ENCODE data around the gene TNRC6C. TPM values are rescaled to one million over a fixed set of nuclear protein-coding genes. Genes with fewer than 3 reads are reported as not detected.

The TNRC6C gene
- total and polyA plus RNA-seq, 9 of the 15 experiments (the other 6 are each of a cell fraction or from before 2014, with no cell fraction given): 0.20 to 4.9 (median 2.3) TPM

- TF ChIP-seq, protein P1, sequence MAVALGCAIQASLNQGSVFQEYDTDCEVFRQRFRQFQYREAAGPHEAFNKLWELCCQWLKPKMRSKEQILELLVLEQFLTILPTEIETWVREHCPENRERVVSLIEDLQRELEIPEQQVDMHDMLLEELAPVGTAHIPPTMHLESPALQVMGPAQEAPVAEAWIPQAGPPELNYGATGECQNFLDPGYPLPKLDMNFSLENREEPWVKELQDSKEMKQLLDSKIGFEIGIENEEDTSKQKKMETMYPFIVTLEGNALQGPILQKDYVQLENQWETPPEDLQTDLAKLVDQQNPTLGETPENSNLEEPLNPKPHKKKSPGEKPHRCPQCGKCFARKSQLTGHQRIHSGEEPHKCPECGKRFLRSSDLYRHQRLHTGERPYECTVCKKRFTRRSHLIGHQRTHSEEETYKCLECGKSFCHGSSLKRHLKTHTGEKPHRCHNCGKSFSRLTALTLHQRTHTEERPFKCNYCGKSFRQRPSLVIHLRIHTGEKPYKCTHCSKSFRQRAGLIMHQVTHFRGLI (CRISPR knock-in tag; IDR thresholded peaks at IDR 0.05): no peak
- TF ChIP-seq MCM5 (IDR thresholded peaks at IDR 0.05; ENCODE audit: low read depth): no peak
- no peak for TF ChIP-seq SLC30A9 (CRISPR knock-in tag; IDR thresholded peaks at IDR 0.05)
- no peak for TF ChIP-seq ZNF23 (CRISPR knock-in tag; IDR thresholded peaks at IDR 0.05)
- TF ChIP-seq USF2 (CRISPR knock-in tag; IDR thresholded peaks at IDR 0.05): peak; percentile 73
- TF ChIP-seq, protein P2, sequence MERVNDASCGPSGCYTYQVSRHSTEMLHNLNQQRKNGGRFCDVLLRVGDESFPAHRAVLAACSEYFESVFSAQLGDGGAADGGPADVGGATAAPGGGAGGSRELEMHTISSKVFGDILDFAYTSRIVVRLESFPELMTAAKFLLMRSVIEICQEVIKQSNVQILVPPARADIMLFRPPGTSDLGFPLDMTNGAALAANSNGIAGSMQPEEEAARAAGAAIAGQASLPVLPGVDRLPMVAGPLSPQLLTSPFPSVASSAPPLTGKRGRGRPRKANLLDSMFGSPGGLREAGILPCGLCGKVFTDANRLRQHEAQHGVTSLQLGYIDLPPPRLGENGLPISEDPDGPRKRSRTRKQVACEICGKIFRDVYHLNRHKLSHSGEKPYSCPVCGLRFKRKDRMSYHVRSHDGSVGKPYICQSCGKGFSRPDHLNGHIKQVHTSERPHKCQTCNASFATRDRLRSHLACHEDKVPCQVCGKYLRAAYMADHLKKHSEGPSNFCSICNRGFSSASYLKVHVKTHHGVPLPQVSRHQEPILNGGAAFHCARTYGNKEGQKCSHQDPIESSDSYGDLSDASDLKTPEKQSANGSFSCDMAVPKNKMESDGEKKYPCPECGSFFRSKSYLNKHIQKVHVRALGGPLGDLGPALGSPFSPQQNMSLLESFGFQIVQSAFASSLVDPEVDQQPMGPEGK (CRISPR knock-in tag; IDR thresholded peaks at IDR 0.05; ENCODE audit: borderline replicate concordance): peak; percentile 39; the same call in 1 of the 2 replicates
- no peak for TF ChIP-seq SRSF7 (optimal IDR thresholded peaks at IDR 0.05; ENCODE audit: low read depth, low read length)
- peak; percentile 91 for TF ChIP-seq SMARCA4 (IDR thresholded peaks at IDR 0.05)
- no peak for TF ChIP-seq STAG1 (CRISPR knock-in tag; IDR thresholded peaks at IDR 0.05; ENCODE audit: borderline replicate concordance)
- TF ChIP-seq ZNF232 (CRISPR knock-in tag; IDR thresholded peaks at IDR 0.05): no peak
- TF ChIP-seq, protein P3, sequence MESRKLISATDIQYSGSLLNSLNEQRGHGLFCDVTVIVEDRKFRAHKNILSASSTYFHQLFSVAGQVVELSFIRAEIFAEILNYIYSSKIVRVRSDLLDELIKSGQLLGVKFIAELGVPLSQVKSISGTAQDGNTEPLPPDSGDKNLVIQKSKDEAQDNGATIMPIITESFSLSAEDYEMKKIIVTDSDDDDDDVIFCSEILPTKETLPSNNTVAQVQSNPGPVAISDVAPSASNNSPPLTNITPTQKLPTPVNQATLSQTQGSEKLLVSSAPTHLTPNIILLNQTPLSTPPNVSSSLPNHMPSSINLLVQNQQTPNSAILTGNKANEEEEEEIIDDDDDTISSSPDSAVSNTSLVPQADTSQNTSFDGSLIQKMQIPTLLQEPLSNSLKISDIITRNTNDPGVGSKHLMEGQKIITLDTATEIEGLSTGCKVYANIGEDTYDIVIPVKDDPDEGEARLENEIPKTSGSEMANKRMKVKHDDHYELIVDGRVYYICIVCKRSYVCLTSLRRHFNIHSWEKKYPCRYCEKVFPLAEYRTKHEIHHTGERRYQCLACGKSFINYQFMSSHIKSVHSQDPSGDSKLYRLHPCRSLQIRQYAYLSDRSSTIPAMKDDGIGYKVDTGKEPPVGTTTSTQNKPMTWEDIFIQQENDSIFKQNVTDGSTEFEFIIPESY (CRISPR knock-in tag; IDR thresholded peaks at IDR 0.05): no peak
- no peak for TF ChIP-seq TARDBP (IDR thresholded peaks at IDR 0.05)
- TF ChIP-seq, protein P4, sequence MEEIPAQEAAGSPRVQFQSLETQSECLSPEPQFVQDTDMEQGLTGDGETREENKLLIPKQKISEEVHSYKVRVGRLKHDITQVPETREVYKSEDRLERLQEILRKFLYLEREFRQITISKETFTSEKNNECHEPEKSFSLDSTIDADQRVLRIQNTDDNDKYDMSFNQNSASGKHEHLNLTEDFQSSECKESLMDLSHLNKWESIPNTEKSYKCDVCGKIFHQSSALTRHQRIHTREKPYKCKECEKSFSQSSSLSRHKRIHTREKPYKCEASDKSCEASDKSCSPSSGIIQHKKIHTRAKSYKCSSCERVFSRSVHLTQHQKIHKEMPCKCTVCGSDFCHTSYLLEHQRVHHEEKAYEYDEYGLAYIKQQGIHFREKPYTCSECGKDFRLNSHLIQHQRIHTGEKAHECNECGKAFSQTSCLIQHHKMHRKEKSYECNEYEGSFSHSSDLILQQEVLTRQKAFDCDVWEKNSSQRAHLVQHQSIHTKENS (CRISPR knock-in tag; IDR thresholded peaks at IDR 0.05): no peak
- TF ChIP-seq NCOA6 (IDR thresholded peaks at IDR 0.05): no peak; the same call in 1 of the 2 replicates
- TF ChIP-seq ZZZ3 (IDR thresholded peaks at IDR 0.05): no peak
- peak in 1 of 2 experiments; percentile 84; a peak in 2 of 4 replicates for TF ChIP-seq TBL1XR1 (IDR thresholded peaks at IDR 0.05; ENCODE audit: low read length in 2 of 2)
- TF ChIP-seq MIER1 (IDR thresholded peaks at IDR 0.05; ENCODE audit: low read depth): no peak
- TF ChIP-seq, protein P5, sequence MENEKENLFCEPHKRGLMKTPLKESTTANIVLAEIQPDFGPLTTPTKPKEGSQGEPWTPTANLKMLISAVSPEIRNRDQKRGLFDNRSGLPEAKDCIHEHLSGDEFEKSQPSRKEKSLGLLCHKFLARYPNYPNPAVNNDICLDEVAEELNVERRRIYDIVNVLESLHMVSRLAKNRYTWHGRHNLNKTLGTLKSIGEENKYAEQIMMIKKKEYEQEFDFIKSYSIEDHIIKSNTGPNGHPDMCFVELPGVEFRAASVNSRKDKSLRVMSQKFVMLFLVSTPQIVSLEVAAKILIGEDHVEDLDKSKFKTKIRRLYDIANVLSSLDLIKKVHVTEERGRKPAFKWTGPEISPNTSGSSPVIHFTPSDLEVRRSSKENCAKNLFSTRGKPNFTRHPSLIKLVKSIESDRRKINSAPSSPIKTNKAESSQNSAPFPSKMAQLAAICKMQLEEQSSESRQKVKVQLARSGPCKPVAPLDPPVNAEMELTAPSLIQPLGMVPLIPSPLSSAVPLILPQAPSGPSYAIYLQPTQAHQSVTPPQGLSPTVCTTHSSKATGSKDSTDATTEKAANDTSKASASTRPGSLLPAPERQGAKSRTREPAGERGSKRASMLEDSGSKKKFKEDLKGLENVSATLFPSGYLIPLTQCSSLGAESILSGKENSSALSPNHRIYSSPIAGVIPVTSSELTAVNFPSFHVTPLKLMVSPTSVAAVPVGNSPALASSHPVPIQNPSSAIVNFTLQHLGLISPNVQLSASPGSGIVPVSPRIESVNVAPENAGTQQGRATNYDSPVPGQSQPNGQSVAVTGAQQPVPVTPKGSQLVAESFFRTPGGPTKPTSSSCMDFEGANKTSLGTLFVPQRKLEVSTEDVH (IDR thresholded peaks at IDR 0.05; ENCODE audit: low read depth, partially characterized antibody): peak; percentile 14
These were observed 170.2 kb downstream of the TNRC6C start, which contains the start of gene TMC6 (continued) for GRCh38 chr17:78128551-78129350.
